GM23338 (cell line): ENCODE measurements around the gene TMEM37. TPM values are rescaled to one million over a fixed set of nuclear protein-coding genes. Genes with fewer than 3 reads are reported as not detected.

ENCODE experiments used
- ATAC-seq: fragments of 200-7000 bp; cut with Tn5 transposase; 3 replicates; pipeline ENCODE4 v1.9.1; 2020
- DNase-seq: peaks from one replicate; pipeline ENCODE4 v3.0.0-alpha.2; 2015; ENCODE audit warnings: low spot score
- H2AFZ ChIP-seq: fragments of 200-600 bp; sonication (generic); 2 replicates; pipeline ENCODE4 v1.8.0; 2016; ENCODE audit warnings: antibody characterized with exemption, mild to moderate bottlenecking, moderate library complexity
- H3F3A ChIP-seq: fragments of 200-600 bp; sonication (generic); replicated peaks from 2 replicates; pipeline ENCODE4 v1.8.0; 2017; ENCODE audit warnings: antibody characterized with exemption, mixed run types, low read depth
- H3K27ac ChIP-seq: fragments of 200-600 bp; sonication (generic); 2 replicates; pipeline ENCODE4 v1.6.1; 2016; ENCODE audit warnings: low read depth
- H3K27me3 ChIP-seq: fragments of 200-600 bp; sonication (generic); 2 replicates; pipeline ENCODE4 v1.8.0; 2016; ENCODE audit warnings: mild to moderate bottlenecking, mixed run types, moderate library complexity; ENCODE audit not compliant: insufficient read depth
- H3K36me3 ChIP-seq: fragments of 200-600 bp; sonication (generic); 2 replicates; pipeline ENCODE4 v1.8.0; 2016; ENCODE audit warnings: mild to moderate bottlenecking; ENCODE audit not compliant: insufficient read depth
- H3K4me1 ChIP-seq: fragments of 200-600 bp; sonication (generic); 2 replicates; pipeline ENCODE4 v1.8.0; 2016; ENCODE audit warnings: mild to moderate bottlenecking, moderate library complexity; ENCODE audit not compliant: insufficient read depth
- H3K4me2 ChIP-seq: fragments of 200-600 bp; sonication (generic); 2 replicates; pipeline ENCODE4 v1.7.1; 2017; ENCODE audit warnings: mixed run types
- H3K4me3 ChIP-seq: fragments of 200-600 bp; sonication (generic); 2 replicates; pipeline ENCODE4 v1.6.1; 2016; ENCODE audit warnings: mixed run types
- H3K79me2 ChIP-seq: fragments of 200-600 bp; sonication (generic); replicated peaks from 2 replicates; pipeline ENCODE4 v1.8.0; 2017; ENCODE audit warnings: mild to moderate bottlenecking; ENCODE audit not compliant: insufficient read depth
- H3K9me2 ChIP-seq: fragments of 200-600 bp; sonication (generic); 2 replicates; pipeline ENCODE4 v1.8.0; 2017; ENCODE audit not compliant: insufficient read depth
- H4K20me1 ChIP-seq: fragments of 200-600 bp; sonication (generic); replicated peaks from 2 replicates; pipeline ENCODE4 v1.8.0; 2017; ENCODE audit warnings: mild to moderate bottlenecking; ENCODE audit not compliant: insufficient read depth
- H3K27ac Mint-ChIP-seq: 2 replicates; pipeline ENCODE4 v1.8.0; 2020; ENCODE audit warnings: inconsistent platforms, mild to moderate bottlenecking, moderate library complexity, mixed read lengths
- H3K27me3 Mint-ChIP-seq: 3 replicates; pipeline ENCODE4 v1.8.0; 2022; ENCODE audit warnings: low read depth, mild to moderate bottlenecking, moderate library complexity, mixed read lengths, inconsistent platforms; ENCODE audit not compliant: insufficient read depth, poor library complexity
- H3K36me3 Mint-ChIP-seq: 3 replicates; pipeline ENCODE4 v1.8.0; 2021; ENCODE audit warnings: low read depth, mild to moderate bottlenecking, inconsistent platforms, moderate library complexity, mixed read lengths
- H3K4me1 Mint-ChIP-seq: 3 replicates; pipeline ENCODE4 v1.8.0; 2020; ENCODE audit warnings: mild to moderate bottlenecking, inconsistent platforms, mixed read lengths
- H3K4me3 Mint-ChIP-seq: 3 replicates; pipeline ENCODE4 v1.8.0; 2021; ENCODE audit warnings: moderate library complexity, mild to moderate bottlenecking, inconsistent platforms, mixed read lengths
- H3K9me3 Mint-ChIP-seq: 3 replicates; pipeline ENCODE4 v1.8.0; 2020; ENCODE audit warnings: moderate library complexity, mild to moderate bottlenecking, inconsistent platforms, mixed read lengths
- CREB1 ChIP-seq: fragments of 250-450 bp; sonication (Bioruptor Pico); IDR thresholded peaks from 2 replicates; pipeline ENCODE4 v1.5.0; 2020; ENCODE audit warnings: low read depth, mild to moderate bottlenecking, moderate library complexity
- CTCF ChIP-seq, 2 experiments: fragments of 200-600 bp in 1 of 2; sonication (generic) in 1 of 2; conservative IDR thresholded peaks; 2 replicates each; pipeline versions ENCODE4 v1.5.1 to v1.6.1; 2016 to 2017; ENCODE audit warnings: antibody characterized with exemption in 2 of 2, low read depth in 2 of 2, mild to moderate bottlenecking in 2 of 2, moderate library complexity in 1 of 2
- ETS1 ChIP-seq: IDR thresholded peaks from 2 replicates; pipeline ENCODE4 v1.6.1; 2016; ENCODE audit warnings: antibody characterized with exemption
- EZH2 ChIP-seq: fragments of 200-600 bp; sonication (generic); IDR thresholded peaks from one replicate; pipeline ENCODE4 v1.8.0; 2017; ENCODE audit warnings: antibody characterized with exemption, mild to moderate bottlenecking, low read depth; ENCODE audit not compliant: unreplicated experiment
- EZH2phosphoT487 ChIP-seq: fragments of 200-600 bp; sonication (generic); IDR thresholded peaks from one replicate; pipeline ENCODE4 v1.8.1; 2018; ENCODE audit warnings: antibody characterized with exemption; ENCODE audit not compliant: unreplicated experiment
- JUNB ChIP-seq: IDR thresholded peaks from one replicate; pipeline ENCODE4 v1.6.1; 2016; ENCODE audit warnings: antibody characterized with exemption; ENCODE audit not compliant: unreplicated experiment
- NANOG ChIP-seq: IDR thresholded peaks from 2 replicates; pipeline ENCODE4 v1.6.1; 2016; ENCODE audit warnings: antibody characterized with exemption, borderline replicate concordance
- POLR2AphosphoS5 ChIP-seq: IDR thresholded peaks from 2 replicates; pipeline ENCODE4 v1.6.1; 2016; ENCODE audit warnings: antibody characterized with exemption, low read depth
- REST ChIP-seq: IDR thresholded peaks from one replicate; pipeline ENCODE4 v1.6.1; 2018; ENCODE audit warnings: antibody characterized with exemption; ENCODE audit not compliant: unreplicated experiment
- STAT1 ChIP-seq: IDR thresholded peaks from one replicate; pipeline ENCODE4 v1.6.1; 2016; ENCODE audit warnings: antibody characterized with exemption; ENCODE audit not compliant: unreplicated experiment
- ZNF114 ChIP-seq: fragments of 250-450 bp; sonication (Bioruptor Pico); IDR thresholded peaks from 2 replicates; pipeline ENCODE4 v1.5.0; 2020; ENCODE audit warnings: mild to moderate bottlenecking, moderate library complexity
- ZNF331 ChIP-seq: fragments of 250-450 bp; sonication (Bioruptor Pico); IDR thresholded peaks from 2 replicates; pipeline ENCODE4 v1.5.0; 2020; ENCODE audit warnings: low read depth, mild to moderate bottlenecking, moderate library complexity
- ZNF462 ChIP-seq: fragments of 250-450 bp; sonication (Bioruptor Pico); IDR thresholded peaks from 2 replicates; pipeline ENCODE4 v1.5.0; 2020; ENCODE audit warnings: mild to moderate bottlenecking, moderate library complexity
- polyA plus RNA-seq: library from polyadenylated mRNA; unstranded; fragments of >200 nt; fragmentation: Nextera tagmentation; extraction: Ambion mirVana; gene quantifications from 2 replicates; pipeline ENCODE4 v1.2.1, GENCODE V29; 2016
- total RNA-seq: library from RNA; depleted of rRNA; stranded (reverse); fragments of >200 nt; shearing (Covaris generic); gene quantifications from 2 replicates; pipeline ENCODE4 v1.2.3, GENCODE V29; 2014

The TMEM37 gene
- total and polyA plus RNA-seq, 2 experiments from 2014 or later: 8.6 to 8.8 TPM

GRCh38 chr2:119402645-119403560, 28.8 kb upstream of the TMEM37 start:
- Histone ChIP-seq H3K9me2 (no peaks in the 10 kb centered on the region), H3K36me3 (no peaks in the 10 kb centered on the region), H3F3A (no peaks in the 10 kb centered on the region), H3K27ac (no peak overlapping the region), H3K4me2 (no peak overlapping the region), H3K4me3 (no peak overlapping the region), H2AFZ (no peak overlapping the region), H3K4me1 (no peaks in the 10 kb centered on the region), H3K79me2 (no peaks in the 10 kb centered on the region), H3K27me3 (no peaks in the 10 kb centered on the region), H4K20me1 (no peaks in the 10 kb centered on the region)
- DNase-seq: no peak
- ATAC-seq: no peak
- TF ChIP-seq CREB1: no peak
- no peak for TF ChIP-seq ETS1
- TF ChIP-seq EZH2: no peak
- no peak for TF ChIP-seq JUNB
- no peak for TF ChIP-seq REST
- no peak for TF ChIP-seq STAT1
- no peak for TF ChIP-seq ZNF331
- no peak for TF ChIP-seq NANOG
- TF ChIP-seq CTCF (conservative IDR thresholded peaks at IDR 0.05; ENCODE audit: low read depth in 2 of 2): no peak
- TF ChIP-seq ZNF462: no peak
- TF ChIP-seq EZH2phosphoT487: no peak
- TF ChIP-seq POLR2AphosphoS5: no peak
- TF ChIP-seq ZNF114 (CRISPR knock-in tag): no peak
- Mint-ChIP-seq H3K4me1 (peaks cover 11% of the 10 kb centered on the region), H3K27me3 (peaks cover 5% of the 10 kb centered on the region), H3K9me3 (no peaks in the 10 kb centered on the region), H3K36me3 (no peaks in the 10 kb centered on the region), H3K27ac (no peak overlapping the region), H3K4me3 (no peak overlapping the region)
